GM12878 (cell line): ENCODE data around the gene PHF8. TPM values are rescaled to one million over a fixed set of nuclear protein-coding genes. Genes with fewer than 3 reads are reported as not detected.

Experiments used
- ATAC-seq: fragments of 200-7000 bp; cut with Tn5 transposase; 3 replicates; pipeline ENCODE4 v1.9.1; 2020; ENCODE audit warnings: mild to moderate bottlenecking, moderate library complexity
- BruUV-seq: library from RNA; stranded (reverse); fragments of 400-500 nt; replicated peaks from 2 replicates; lab custom pipeline; 2021; lab: Mats Ljungman, UMichigan
- CTCF ChIA-PET: fragments of 300-600 bp; sonication (Branson Sonifier 250); formaldehyde crosslinking; extraction: SDS; loops from one replicate; lab custom pipeline; 2021; ENCODE audit warnings: inconsistent platforms; lab: Yijun Ruan, JAX
- POLR2A ChIA-PET: fragments of 350-600 bp; formaldehyde crosslinking; extraction: SDS; loops from one replicate; lab custom pipeline; 2021; ENCODE audit warnings: inconsistent platforms; lab: Charles Lee
- RAD21 ChIA-PET: fragments of 300-600 bp; sonication (Branson Sonifier 250); formaldehyde crosslinking; loops from one replicate; lab custom pipeline; 2023; ENCODE audit warnings: antibody characterized with exemption; ENCODE audit not compliant: unreplicated experiment; lab: Charles Lee
- SMC1A ChIA-PET: fragments of 300-600 bp; sonication (Branson Sonifier 250); formaldehyde crosslinking; loops from one replicate; lab custom pipeline; 2023; ENCODE audit not compliant: unreplicated experiment, uncharacterized antibody; lab: Charles Lee
- DNase-seq: peaks from one replicate; pipeline ENCODE4 v3.0.0-alpha.2; 2011; ENCODE audit warnings: low read depth, low spot score
- FAIRE-seq: peaks from 3 replicates; lab custom pipeline; 2011; peaks lifted over from hg19 to GRCh38; lab: Jason Lieb, UNC
- H2AFZ ChIP-seq: 2 replicates; pipeline ENCODE4 v1.6.0; 2011; ENCODE audit warnings: low read depth, low read length, control low read depth; ENCODE audit not compliant: control insufficient read depth
- H3K27ac ChIP-seq: 2 replicates; pipeline ENCODE4 v1.5.1; 2011; ENCODE audit warnings: control low read depth; ENCODE audit not compliant: control insufficient read depth, insufficient read depth
- H3K27me3 ChIP-seq, 2 experiments: replicated peaks in 1 of 2; 2 replicates each; pipeline versions ENCODE4 v1.6.0 to v1.6.1; 2011; ENCODE audit warnings: low read length in 1 of 2; ENCODE audit not compliant: control insufficient read depth in 2 of 2, insufficient read depth in 2 of 2
- H3K36me3 ChIP-seq, 2 experiments: 2 replicates each; pipeline ENCODE4 v1.5.1; 2011; ENCODE audit warnings: low read length in 1 of 2; ENCODE audit not compliant: control insufficient read depth in 2 of 2, insufficient read depth in 2 of 2
- H3K4me1 ChIP-seq: 2 replicates; pipeline ENCODE4 v1.6.1; 2011; ENCODE audit warnings: mild to moderate bottlenecking, low read length, moderate library complexity, mixed read lengths; ENCODE audit not compliant: control insufficient read depth, insufficient read depth
- H3K4me2 ChIP-seq: 2 replicates; pipeline ENCODE4 v1.6.0; 2011; ENCODE audit warnings: control low read depth; ENCODE audit not compliant: control insufficient read depth, insufficient read depth
- H3K4me3 ChIP-seq: fragments of 200-600 bp; sonication (generic); 2 replicates; pipeline ENCODE4 v1.5.1; 2016
- H3K79me2 ChIP-seq: 2 replicates; pipeline ENCODE4 v1.6.0; 2011; ENCODE audit warnings: low read length; ENCODE audit not compliant: control insufficient read depth, insufficient read depth
- H3K9ac ChIP-seq: 2 replicates; pipeline ENCODE4 v1.8.0; 2011; ENCODE audit warnings: low read length, control low read depth, mixed read lengths; ENCODE audit not compliant: control insufficient read depth, insufficient read depth
- H3K9me3 ChIP-seq: replicated peaks from 3 replicates; pipeline ENCODE4 v1.5.1; 2011; ENCODE audit warnings: mild to moderate bottlenecking, low read length; ENCODE audit not compliant: control insufficient read depth, insufficient read depth
- H4K20me1 ChIP-seq: 2 replicates; pipeline ENCODE4 v1.6.0; 2011; ENCODE audit not compliant: control insufficient read depth, insufficient read depth
- KLF5 ChIP-seq: fragments of 450-650 bp; IDR thresholded peaks from 2 replicates; pipeline ENCODE4 v1.6.1; 2014; ENCODE audit warnings: mild to moderate bottlenecking; ENCODE audit not compliant: partially characterized antibody
- MTA3 ChIP-seq: IDR thresholded peaks from 2 replicates; pipeline ENCODE4 v1.6.1; 2012; ENCODE audit warnings: low read length, inconsistent platforms, borderline replicate concordance
- MXI1 ChIP-seq: fragments of 150-350 bp; IDR thresholded peaks from 2 replicates; pipeline ENCODE4 v1.6.1; 2011; ENCODE audit warnings: low read depth, mild to moderate bottlenecking, inconsistent platforms, low read length, improper control_type of control experiment
- SPI1 ChIP-seq: IDR thresholded peaks from 2 replicates; pipeline ENCODE4 v1.6.1; 2011; ENCODE audit warnings: low read depth, mild to moderate bottlenecking, low read length, moderate library complexity, borderline replicate concordance; ENCODE audit not compliant: insufficient read depth
- YBX1 ChIP-seq: fragments of 450-650 bp; IDR thresholded peaks from 2 replicates; pipeline ENCODE4 v1.6.1; 2016; ENCODE audit warnings: antibody characterized with exemption
- WGBS: methylation state at CpG from one replicate; pipeline ENCODE4 v1.1.6; 2016; ENCODE audit warnings: low lambda C conversion rate; ENCODE audit not compliant: insufficient replicate concordance, insufficient coverage; ENCODE audit errors: missing lambda C conversion rate; 5-methylcytosine and 5-hydroxymethylcytosine counted together
- in situ Hi-C: fragments of 300-500 bp; cut with MboI; formaldehyde crosslinking; loops from 9 replicates; pipeline ENCODE4 v1.14.3; 2018; ENCODE audit warnings: mixed read lengths
- intact Hi-C: fragments of 100-400 bp; cut with micrococcal nuclease; formaldehyde crosslinking; loops from one replicate; pipeline ENCODE4 v1.14.2; 2022; ENCODE audit not compliant: unreplicated experiment
- polyA plus RNA-seq, 11 experiments: library from polyadenylated mRNA; depleted of rRNA in 4 of 11; unstranded in 6 of 11; stranded (reverse) in 5 of 11; fragments of >200 nt; fragmentation: Nextera tagmentation in 4 of 11; fragmentation: Illumina TruSeq in 1 of 11; extraction: Ambion mirVana in 4 of 11; extraction: Trizol in 1 of 11; gene quantifications; 1 replicate in 1 of 11; 2 replicates in 10 of 11; pipeline versions ENCODE4 v1.2.1 to v1.2.3, GENCODE V29; 2011 to 2016; ENCODE audit warnings: inconsistent platforms in 2 of 11, missing spikeins in 2 of 11, low read depth in 1 of 11
- total RNA-seq, 4 experiments: library from RNA; depleted of rRNA in 3 of 4; stranded (reverse); fragments of >200 nt in 3 of 4; fragmentation: Illumina TruSeq in 1 of 4; extraction: Trizol in 1 of 4; gene quantifications; 2 replicates each; pipeline versions ENCODE4 v1.2.1 to v1.2.3, GENCODE V29; 2013 to 2021
- TF ChIP-seq, protein P1 (sequence below): IDR thresholded peaks from 2 replicates; pipeline ENCODE4 v1.6.1; 2012; ENCODE audit warnings: mild to moderate bottlenecking, low read depth, low read length
- TF ChIP-seq, protein P2 (sequence below): fragments of 450-650 bp; IDR thresholded peaks from 2 replicates; pipeline ENCODE4 v1.6.1; 2017; ENCODE audit warnings: mild to moderate bottlenecking, low read depth, inconsistent platforms; ENCODE audit not compliant: poor library complexity, severe bottlenecking
- TF ChIP-seq, protein P3 (sequence below): fragments of 450-650 bp; IDR thresholded peaks from 2 replicates; pipeline ENCODE4 v1.6.1; 2017; ENCODE audit warnings: mild to moderate bottlenecking, moderate library complexity

Gene PHF8
- total and polyA plus RNA-seq, 10 of the 15 experiments (the other 5 are each of a cell fraction or from before 2014, with no cell fraction given) = 2.4 to 23.7 (median 12.7) TPM

DNA sequence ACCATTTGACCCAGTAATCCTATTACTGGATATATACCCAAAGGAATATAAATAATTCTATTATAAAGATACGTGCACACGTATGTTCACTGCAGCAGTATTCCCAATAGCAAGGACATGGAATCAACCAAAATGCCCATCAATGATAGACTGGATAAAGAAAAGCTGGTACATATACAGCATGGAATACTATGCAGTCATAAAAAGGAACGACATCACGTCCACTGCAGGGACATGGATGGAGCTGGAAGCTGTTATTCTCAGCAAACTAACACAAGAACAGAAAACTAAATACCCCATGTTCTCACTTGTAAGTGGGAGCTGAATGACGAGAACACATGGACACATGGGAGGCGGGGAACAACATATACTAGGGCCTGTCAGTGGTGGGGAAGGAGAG is 69.7 kb downstream of the PHF8 start (continued):
- TF ChIP-seq, protein P1, sequence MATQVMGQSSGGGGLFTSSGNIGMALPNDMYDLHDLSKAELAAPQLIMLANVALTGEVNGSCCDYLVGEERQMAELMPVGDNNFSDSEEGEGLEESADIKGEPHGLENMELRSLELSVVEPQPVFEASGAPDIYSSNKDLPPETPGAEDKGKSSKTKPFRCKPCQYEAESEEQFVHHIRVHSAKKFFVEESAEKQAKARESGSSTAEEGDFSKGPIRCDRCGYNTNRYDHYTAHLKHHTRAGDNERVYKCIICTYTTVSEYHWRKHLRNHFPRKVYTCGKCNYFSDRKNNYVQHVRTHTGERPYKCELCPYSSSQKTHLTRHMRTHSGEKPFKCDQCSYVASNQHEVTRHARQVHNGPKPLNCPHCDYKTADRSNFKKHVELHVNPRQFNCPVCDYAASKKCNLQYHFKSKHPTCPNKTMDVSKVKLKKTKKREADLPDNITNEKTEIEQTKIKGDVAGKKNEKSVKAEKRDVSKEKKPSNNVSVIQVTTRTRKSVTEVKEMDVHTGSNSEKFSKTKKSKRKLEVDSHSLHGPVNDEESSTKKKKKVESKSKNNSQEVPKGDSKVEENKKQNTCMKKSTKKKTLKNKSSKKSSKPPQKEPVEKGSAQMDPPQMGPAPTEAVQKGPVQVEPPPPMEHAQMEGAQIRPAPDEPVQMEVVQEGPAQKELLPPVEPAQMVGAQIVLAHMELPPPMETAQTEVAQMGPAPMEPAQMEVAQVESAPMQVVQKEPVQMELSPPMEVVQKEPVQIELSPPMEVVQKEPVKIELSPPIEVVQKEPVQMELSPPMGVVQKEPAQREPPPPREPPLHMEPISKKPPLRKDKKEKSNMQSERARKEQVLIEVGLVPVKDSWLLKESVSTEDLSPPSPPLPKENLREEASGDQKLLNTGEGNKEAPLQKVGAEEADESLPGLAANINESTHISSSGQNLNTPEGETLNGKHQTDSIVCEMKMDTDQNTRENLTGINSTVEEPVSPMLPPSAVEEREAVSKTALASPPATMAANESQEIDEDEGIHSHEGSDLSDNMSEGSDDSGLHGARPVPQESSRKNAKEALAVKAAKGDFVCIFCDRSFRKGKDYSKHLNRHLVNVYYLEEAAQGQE = no peak
- TF ChIP-seq SPI1 = no peak
- TF ChIP-seq, protein P2, sequence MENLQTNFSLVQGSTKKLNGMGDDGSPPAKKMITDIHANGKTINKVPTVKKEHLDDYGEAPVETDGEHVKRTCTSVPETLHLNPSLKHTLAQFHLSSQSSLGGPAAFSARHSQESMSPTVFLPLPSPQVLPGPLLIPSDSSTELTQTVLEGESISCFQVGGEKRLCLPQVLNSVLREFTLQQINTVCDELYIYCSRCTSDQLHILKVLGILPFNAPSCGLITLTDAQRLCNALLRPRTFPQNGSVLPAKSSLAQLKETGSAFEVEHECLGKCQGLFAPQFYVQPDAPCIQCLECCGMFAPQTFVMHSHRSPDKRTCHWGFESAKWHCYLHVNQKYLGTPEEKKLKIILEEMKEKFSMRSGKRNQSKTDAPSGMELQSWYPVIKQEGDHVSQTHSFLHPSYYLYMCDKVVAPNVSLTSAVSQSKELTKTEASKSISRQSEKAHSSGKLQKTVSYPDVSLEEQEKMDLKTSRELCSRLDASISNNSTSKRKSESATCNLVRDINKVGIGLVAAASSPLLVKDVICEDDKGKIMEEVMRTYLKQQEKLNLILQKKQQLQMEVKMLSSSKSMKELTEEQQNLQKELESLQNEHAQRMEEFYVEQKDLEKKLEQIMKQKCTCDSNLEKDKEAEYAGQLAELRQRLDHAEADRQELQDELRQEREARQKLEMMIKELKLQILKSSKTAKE = no peak

- no TSS peak for BruUV-seq
- ChIA-PET RAD21 (no interaction called here), SMC1A (no interaction called here), CTCF (interaction anchor here (0.6 kb wide), 1 partner anchor 49 kb away, joined by 3 read pairs; no protein-coding TSS in a partner anchor), POLR2A (no interaction called here)
- intact Hi-C loops (no loop called here), in situ Hi-C loops (no loop called here)
- Histone ChIP-seq H3K79me2 (no peaks in the 10 kb centered on the region), H3K9ac (no peak overlapping the region), H4K20me1 (no peaks in the 10 kb centered on the region), H3K36me3 (no peaks in the 10 kb centered on the region; a peak in 1 of 4 replicates), H3K27ac (no peak overlapping the region), H3K4me2 (no peak overlapping the region), H3K4me3 (no peak overlapping the region), H2AFZ (no peak overlapping the region), H3K27me3 (no peaks in the 10 kb centered on the region), H3K4me1 (no peaks in the 10 kb centered on the region), H3K9me3 (no peaks in the 10 kb centered on the region; the same call in 2 of the 3 replicates)
- FAIRE-seq = no peak
- ATAC-seq = no peak
- no peak for DNase-seq
- 66% methylated on average over 3 of the region's 3 CpGs for WGBS
- TF ChIP-seq, protein P3, sequence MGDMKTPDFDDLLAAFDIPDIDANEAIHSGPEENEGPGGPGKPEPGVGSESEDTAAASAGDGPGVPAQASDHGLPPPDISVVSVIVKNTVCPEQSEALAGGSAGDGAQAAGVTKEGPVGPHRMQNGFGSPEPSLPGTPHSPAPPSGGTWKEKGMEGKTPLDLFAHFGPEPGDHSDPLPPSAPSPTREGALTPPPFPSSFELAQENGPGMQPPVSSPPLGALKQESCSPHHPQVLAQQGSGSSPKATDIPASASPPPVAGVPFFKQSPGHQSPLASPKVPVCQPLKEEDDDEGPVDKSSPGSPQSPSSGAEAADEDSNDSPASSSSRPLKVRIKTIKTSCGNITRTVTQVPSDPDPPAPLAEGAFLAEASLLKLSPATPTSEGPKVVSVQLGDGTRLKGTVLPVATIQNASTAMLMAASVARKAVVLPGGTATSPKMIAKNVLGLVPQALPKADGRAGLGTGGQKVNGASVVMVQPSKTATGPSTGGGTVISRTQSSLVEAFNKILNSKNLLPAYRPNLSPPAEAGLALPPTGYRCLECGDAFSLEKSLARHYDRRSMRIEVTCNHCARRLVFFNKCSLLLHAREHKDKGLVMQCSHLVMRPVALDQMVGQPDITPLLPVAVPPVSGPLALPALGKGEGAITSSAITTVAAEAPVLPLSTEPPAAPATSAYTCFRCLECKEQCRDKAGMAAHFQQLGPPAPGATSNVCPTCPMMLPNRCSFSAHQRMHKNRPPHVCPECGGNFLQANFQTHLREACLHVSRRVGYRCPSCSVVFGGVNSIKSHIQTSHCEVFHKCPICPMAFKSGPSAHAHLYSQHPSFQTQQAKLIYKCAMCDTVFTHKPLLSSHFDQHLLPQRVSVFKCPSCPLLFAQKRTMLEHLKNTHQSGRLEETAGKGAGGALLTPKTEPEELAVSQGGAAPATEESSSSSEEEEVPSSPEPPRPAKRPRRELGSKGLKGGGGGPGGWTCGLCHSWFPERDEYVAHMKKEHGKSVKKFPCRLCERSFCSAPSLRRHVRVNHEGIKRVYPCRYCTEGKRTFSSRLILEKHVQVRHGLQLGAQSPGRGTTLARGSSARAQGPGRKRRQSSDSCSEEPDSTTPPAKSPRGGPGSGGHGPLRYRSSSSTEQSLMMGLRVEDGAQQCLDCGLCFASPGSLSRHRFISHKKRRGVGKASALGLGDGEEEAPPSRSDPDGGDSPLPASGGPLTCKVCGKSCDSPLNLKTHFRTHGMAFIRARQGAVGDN = no peak
- no peak for TF ChIP-seq KLF5
- TF ChIP-seq MXI1 = no peak
- no peak for TF ChIP-seq YBX1
- no peak for TF ChIP-seq MTA3
- TF ChIP-seq, protein P1 = no peak
Observed at GRCh38 chrX:53969540-53969939, 74.7 kb downstream of the PHF8 start.
